Mesenteric fat pad (tissue), 1 donor: ENCODE data around the gene CST9L. TPM values are rescaled to one million over a fixed set of nuclear protein-coding genes. Genes with fewer than 3 reads are reported as not detected.
A peak's percentile ranks its signal among the peaks of the same experiment; 100 is the strongest.
"Not testable (repeated sequence)": the region's sequence is repeated elsewhere in the genome, so short reads cannot be mapped to it uniquely, and the experiment has no call there.

Experiments used
- DNase-seq: peaks from one replicate; pipeline ENCODE4 v3.0.0-alpha.2; 2020; ENCODE audit warnings: low spot score
- total RNA-seq: library from RNA; stranded (reverse); fragmentation: NEBNext Ultra II Directional; extraction: Animal tissue kit (Norgen Biotek cat#: 25700); gene quantifications from one replicate; pipeline ENCODE4 v1.2.1, GENCODE V29; 2021
- donor health status: DM: yes; HTN: yes; CAD: no.

CST9L gene
- total RNA-seq, 1 donor from 2014 or later, result not detected

- peak; percentile 82 for DNase-seq
Observed at GRCh38 chr20:23586735-23587525, 18.6 kb upstream of the CST9L start.

GRCh38 chr20:23585808-23586734 lies 17.8 kb upstream of the CST9L start:
- DNase-seq, result peak; percentile 76

GRCh38 chr20:23585449-23585807 lies 17.1 kb upstream of the CST9L start:
- peak; percentile 59 for DNase-seq

GRCh38 chr20:23584434-23585199 lies 16.3 kb upstream of the CST9L start:
- DNase-seq, result peak; percentile 64

GRCh38 chr20:23583526-23583925 lies 15.2 kb upstream of the CST9L start:
- no peak for DNase-seq

GRCh38 chr20:23582293-23582692 lies 14.0 kb upstream of the CST9L start:
- peak; percentile 51 for DNase-seq

GRCh38 chr20:23581833-23582232 lies 13.5 kb upstream of the CST9L start:
- DNase-seq, result not testable (repeated sequence)

- DNase-seq, result no peak
Observed at GRCh38 chr20:23574977-23575376, 6.7 kb upstream of the CST9L start.

- DNase-seq, result no peak
Observed at GRCh38 chr20:23570178-23570760, 2.0 kb upstream of the CST9L start.

GRCh38 chr20:23569570-23569969 lies 1.3 kb upstream of the CST9L start:
- no peak for DNase-seq

- peak; percentile 43 for DNase-seq
Observed at GRCh38 chr20:23568971-23569330, 667 bp upstream of the CST9L start.

GRCh38 chr20:23566199-23566932 lies 1.9 kb downstream of the CST9L start:
- DNase-seq, result no peak

GRCh38 chr20:23565503-23566045 lies 2.7 kb downstream of the CST9L start:
- no peak for DNase-seq

- no peak for DNase-seq
Observed at GRCh38 chr20:23564927-23565326, 3.4 kb downstream of the CST9L start.

- DNase-seq, result no peak
Observed at GRCh38 chr20:23562721-23563342, 5.5 kb downstream of the CST9L start.

- no peak for DNase-seq
Observed at GRCh38 chr20:23554401-23554800, 13.9 kb downstream of the CST9L start.

GRCh38 chr20:23551786-23552185 lies 16.5 kb downstream of the CST9L start:
- no peak for DNase-seq

- no peak for DNase-seq
Observed at GRCh38 chr20:23551383-23551782, 16.9 kb downstream of the CST9L start.

GRCh38 chr20:23550227-23550626 lies 18.1 kb downstream of the CST9L start:
- no peak for DNase-seq

GRCh38 chr20:23548408-23548807 lies 19.9 kb downstream of the CST9L start:
- no peak for DNase-seq
